Spleen (tissue), 7 donors: ENCODE results near the gene DPT.

ENCODE experiments used
- POLR2A ChIP-seq, 3 donors: fragments of 450-650 bp; IDR thresholded peaks; one replicate each; pipeline ENCODE4 v1.5.1; 2017; ENCODE audit warnings: antibody characterized with exemption in 3 of 3, mild to moderate bottlenecking in 1 of 3
- POLR2AphosphoS5 ChIP-seq, 3 donors: sonication (generic); formaldehyde crosslinking; IDR thresholded peaks; one replicate each; pipeline ENCODE4 v1.5.1; 2017; ENCODE audit warnings: antibody characterized with exemption in 3 of 3
- TF ChIP-seq, protein P1 (sequence below), 11 experiments: fragments of 200-600 bp in 7 of 11; fragments of 450-650 bp in 4 of 11; sonication (generic) in 4 of 11; IDR thresholded peaks in 8 of 11; conservative IDR thresholded peaks in 3 of 11; 1 replicate in 7 of 11; 2 replicates in 4 of 11; pipeline versions ENCODE4 v1.4.0 to v1.8.0; 2016 to 2021; ENCODE audit warnings: antibody characterized with exemption in 11 of 11, inconsistent platforms in 4 of 11, mild to moderate bottlenecking in 1 of 11
- donor health status: DM: no; HTN: no; CAD: no; lungs with moderate emphysema.
- donor health status: DM: no; HTN: no; CAD: no.
- donor health status: DM: no; HTN: no; CAD: no.

DNA sequence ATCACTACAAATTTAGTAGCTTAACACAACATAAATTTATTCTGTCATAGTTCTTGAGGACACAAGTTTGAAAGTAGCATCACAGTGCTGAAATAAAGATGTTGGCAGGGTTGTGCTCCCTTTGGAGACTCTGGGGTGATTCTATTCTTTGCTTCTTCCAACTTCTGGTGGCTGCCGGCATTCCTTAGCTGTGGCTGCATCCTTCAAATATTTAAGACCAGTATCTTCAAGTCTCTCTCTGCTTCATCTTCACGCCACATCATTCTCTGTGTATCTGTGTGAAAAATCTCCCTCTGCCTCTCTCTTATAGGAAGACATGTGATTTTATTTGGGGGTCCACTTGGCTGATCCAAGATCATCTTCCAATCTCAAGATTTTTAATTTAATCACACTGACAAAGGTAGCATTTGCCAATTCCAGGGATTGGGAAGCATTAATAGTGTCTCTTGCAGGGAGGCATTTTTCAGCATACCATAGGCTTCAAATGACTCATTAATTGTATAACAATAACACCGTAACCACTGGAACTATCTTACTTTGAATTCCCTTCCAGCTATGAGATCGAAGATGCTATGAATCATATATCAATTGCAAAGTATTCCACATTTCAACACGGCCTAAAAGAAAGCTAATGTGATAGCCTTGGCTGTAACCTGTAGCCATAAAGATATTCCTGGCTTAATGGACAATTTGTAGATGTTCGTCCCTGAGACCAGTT, 74.6 kb downstream of the DPT start:
- TF ChIP-seq, protein P1, sequence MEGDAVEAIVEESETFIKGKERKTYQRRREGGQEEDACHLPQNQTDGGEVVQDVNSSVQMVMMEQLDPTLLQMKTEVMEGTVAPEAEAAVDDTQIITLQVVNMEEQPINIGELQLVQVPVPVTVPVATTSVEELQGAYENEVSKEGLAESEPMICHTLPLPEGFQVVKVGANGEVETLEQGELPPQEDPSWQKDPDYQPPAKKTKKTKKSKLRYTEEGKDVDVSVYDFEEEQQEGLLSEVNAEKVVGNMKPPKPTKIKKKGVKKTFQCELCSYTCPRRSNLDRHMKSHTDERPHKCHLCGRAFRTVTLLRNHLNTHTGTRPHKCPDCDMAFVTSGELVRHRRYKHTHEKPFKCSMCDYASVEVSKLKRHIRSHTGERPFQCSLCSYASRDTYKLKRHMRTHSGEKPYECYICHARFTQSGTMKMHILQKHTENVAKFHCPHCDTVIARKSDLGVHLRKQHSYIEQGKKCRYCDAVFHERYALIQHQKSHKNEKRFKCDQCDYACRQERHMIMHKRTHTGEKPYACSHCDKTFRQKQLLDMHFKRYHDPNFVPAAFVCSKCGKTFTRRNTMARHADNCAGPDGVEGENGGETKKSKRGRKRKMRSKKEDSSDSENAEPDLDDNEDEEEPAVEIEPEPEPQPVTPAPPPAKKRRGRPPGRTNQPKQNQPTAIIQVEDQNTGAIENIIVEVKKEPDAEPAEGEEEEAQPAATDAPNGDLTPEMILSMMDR (IDR thresholded peaks at IDR 0.05 in 8 of 11, conservative IDR thresholded peaks at IDR 0.05 in 3 of 11): no peak
- TF ChIP-seq POLR2AphosphoS5 (IDR thresholded peaks at IDR 0.05) (no peak), POLR2A (IDR thresholded peaks at IDR 0.05) (no peak)
